Measurements from ENCODE around the gene POLR1D.

POLR1D gene

GRCh38 chr13:27641711-27642502 lies 20.2 kb downstream of the POLR1D start:
- no peak for DNase-seq

DNA sequence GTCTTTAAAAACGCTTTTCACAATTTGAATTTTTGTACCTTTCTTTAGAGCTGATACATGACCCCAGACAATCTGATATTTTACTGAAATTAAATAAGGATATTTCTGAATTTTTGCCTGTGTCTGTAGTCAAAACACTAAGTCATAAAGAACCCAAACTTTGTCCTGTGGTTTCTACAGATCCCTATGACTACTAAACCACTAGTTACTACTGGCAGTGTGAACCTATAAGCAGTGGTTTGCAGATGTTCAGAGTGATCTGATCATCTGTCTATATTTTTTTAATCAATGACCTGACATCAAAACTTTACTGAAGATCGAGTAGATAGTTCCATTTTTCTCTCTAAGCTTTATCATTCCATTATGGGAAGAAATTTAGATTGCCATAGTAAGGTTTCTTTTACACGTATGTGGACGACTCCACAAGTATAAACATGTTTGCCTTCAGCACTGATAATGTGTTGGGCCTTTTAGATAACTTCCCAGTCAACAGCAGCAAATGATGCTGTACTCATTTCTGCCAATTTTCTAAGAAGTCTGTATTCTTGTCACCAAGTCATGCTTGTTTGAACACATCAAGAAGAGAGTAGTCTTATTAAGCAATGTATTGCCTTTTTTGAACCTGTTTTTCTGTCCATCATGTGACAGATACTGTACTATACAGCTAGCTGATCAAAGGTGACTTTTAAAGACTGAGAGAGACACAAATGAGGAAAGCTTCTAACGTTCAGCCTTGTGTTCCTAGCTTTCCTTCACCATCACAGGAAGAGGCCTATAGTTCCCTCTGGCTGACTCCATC lies 21.8 kb downstream of the POLR1D start:
- DNase-seq: no peak

GRCh38 chr13:27644302-27644701 lies 22.6 kb downstream of the POLR1D start:
- DNase-seq: no peak

DNA sequence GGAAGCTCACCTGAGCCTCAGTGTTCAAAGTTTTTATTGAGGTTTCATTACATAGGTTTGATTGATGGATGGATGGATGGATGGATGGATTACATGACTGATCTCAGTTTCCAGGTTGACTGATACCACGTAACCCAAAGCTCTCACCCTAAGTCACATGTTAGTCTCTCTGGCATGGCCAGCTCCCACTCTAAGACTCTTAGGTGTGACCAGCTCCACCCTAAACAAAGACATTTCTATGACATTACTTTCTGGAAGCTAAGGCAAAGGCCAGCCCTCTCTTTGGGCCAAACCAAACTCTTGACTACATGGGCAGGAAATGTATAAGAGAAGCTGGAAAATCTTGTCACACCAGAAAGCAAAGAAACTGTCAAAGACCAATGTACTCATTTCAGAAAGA lies 28.6 kb downstream of the POLR1D start:
- no peak for DNase-seq

GRCh38 chr13:27654059-27654458 lies 32.4 kb downstream of the POLR1D start:
- no peak for DNase-seq

DNA sequence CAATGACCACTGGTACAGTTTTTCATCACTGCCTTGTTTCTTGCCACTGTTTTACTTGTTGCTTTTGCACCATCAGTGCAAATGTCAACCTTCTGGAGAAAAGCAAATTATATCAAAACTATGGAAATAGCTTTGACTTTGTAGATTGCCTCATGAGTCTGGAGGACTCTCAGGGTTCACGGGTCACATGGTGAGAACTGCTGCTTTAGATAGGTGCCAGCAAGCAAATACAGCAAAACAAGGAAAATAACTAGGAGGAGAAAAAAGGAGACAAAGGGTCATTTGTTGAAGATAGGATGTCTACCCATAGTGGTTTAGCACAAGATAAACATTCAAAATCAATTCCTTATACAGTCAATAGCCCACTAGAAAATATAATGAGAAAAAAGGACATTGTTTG lies 33.1 kb downstream of the POLR1D start:
- DNase-seq: no peak

GRCh38 chr13:27657724-27658123 lies 36.0 kb downstream of the POLR1D start:
- no peak for DNase-seq

GRCh38 chr13:27658546-27658945 lies 36.9 kb downstream of the POLR1D start:
- no peak for DNase-seq

DNA sequence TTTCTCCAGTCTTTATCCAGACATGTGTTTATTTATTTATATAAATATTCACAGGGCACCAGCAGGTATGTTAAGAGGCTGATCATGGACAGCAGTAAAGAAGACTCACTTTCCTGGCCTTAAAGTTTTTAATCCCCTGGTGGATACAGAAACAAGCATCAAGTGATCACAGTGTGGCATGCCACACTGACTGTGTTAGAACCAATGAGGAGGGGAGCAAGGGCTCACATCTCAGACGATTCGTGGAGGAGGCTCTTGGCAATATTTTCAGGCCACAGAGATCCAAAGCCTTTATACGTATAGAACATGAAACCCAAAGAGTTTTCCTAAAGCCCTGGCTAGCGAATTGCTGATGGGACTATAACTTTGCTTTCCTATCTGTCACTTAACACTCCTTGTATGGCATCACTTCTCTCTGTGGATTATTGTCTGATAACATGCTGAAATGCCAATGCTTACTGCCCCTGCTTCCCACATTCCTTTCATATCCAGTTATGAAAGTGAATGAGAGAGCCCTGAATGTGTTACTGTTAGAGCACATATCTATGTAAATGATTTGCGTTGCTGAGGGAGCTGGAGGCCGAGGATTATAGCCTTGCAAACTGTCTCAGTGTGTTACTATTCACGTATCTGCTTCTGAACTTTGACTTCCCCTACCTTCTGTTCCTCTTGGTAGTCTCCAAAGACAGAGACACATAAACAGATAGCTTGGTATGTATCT lies 37.6 kb downstream of the POLR1D start:
- DNase-seq: no peak

DNA sequence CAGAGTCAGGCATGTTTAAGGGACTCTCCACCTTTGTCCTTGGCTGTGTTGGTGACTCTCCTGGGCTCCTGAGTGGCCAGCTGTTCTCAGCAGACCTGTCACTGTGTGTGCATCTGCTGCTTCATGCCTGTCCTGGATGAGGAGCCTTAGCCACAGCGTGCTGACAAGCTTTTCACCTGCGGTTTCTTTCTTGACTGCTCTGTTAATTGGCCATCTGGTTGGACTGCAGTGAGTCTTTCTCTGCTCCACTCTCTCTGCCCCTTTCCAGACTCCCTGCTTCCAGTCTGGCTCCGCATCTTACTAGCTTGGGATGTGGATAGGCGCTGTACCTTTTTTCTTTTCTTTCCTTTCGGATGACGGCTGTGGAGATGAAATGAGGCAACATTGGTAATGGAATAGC lies 38.8 kb downstream of the POLR1D start:
- DNase-seq: no peak

DNA sequence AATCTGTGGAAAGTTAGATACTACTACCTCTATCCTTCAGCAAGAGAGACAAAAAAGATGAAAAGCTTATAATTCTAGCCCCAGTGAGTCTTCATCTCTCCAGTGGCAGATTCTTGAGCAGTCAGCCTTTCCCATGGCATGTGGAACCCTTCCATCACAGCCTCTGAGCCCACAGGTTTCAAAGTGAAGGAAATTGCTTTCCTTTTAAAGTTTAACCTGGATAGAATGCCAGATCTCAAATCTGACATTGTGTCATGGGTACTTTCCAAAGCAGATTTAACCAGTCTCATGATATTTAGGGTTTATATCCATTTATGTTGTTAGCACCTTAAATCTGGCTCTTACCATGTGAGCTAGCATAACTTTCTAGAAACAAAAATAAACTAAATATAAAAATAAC lies 39.3 kb downstream of the POLR1D start:
- no peak for DNase-seq

GRCh38 chr13:27662738-27663470 lies 41.2 kb downstream of the POLR1D start:
- no peak for DNase-seq

DNA sequence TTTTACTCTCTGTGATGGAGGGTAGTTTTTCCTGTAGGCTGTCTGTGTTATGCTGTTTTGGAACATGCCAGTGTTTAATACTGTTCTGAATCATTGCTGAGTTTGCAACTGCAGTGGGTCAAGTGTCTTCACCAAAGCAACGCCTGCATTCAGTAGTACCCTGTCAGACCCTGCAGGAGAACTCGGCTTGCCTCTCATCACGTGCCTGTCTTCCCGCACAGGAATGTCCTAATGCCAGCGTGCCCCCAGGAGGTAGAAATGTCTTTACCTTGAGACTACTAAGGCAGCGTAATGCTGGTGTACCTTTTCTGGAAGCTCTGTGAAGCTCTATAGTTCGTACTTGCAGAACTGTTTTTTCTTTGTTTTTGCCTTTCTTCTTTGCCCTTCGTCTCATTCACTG lies 42.3 kb downstream of the POLR1D start:
- DNase-seq: no peak

GRCh38 chr13:27665333-27665732 lies 43.6 kb downstream of the POLR1D start:
- DNase-seq: no peak

- no peak for DNase-seq
Measured at GRCh38 chr13:27665761-27666160, 44.1 kb downstream of the POLR1D start.

DNA sequence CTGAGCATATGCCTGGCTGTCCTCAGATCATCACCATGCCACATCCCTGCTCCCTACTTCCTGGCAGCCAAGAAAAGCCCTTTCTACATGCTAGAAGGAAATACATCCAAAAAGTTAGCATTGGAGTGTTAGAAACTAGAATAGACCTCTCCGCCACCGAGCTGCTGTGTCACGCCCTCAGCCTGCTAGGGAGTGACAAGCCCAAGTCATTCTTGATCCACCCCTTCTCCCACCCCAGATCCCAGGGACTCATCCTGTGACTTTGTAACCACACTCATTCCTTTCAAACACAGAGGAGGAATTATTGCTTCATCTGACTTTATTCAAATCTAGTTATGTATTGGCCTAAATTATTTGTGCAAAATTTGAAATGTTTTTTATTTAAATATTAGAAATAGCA lies 45.3 kb downstream of the POLR1D start:
- DNase-seq: no peak

- DNase-seq: no peak
Measured at GRCh38 chr13:27667946-27668345, 46.3 kb downstream of the POLR1D start.

GRCh38 chr13:27670861-27671260 lies 49.2 kb downstream of the POLR1D start:
- no peak for DNase-seq

DNA sequence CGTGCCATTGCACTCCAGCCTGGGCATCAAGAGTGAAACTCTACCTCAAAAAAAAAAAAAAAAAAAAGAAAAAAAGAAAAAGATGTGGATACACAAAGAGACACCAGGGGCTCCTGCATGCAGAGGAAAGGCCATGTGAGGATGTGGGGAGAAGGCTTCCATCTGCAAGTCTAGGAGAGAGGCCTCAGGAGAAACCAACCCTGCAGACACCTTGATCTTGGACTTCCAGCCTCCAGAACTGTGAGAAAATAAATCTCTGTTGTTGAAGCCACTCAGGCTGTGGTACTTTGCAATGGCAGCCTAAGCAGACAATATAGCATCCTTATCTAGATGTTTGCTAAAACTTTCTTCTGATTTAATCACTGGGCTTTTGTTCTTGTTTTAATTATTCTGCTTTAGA lies 50.3 kb downstream of the POLR1D start:
- DNase-seq: no peak
